RPMI7951 (cell line): ENCODE measurements around the gene MTTP. TPM values are rescaled to one million over a fixed set of nuclear protein-coding genes. Genes with fewer than 3 reads are reported as not detected.

Experiments used
- DNase-seq: peaks from one replicate; pipeline ENCODE4 v3.0.0-alpha.2; 2012; ENCODE audit warnings: low read depth
- total RNA-seq: library from RNA; depleted of rRNA; stranded (reverse); fragments of >200 nt; shearing (Covaris generic); gene quantifications from 2 replicates; pipeline ENCODE4 v1.2.3, GENCODE V29; 2014

MTTP gene
- total RNA-seq, 1 experiment from 2014 or later = under 0.01 TPM

DNA sequence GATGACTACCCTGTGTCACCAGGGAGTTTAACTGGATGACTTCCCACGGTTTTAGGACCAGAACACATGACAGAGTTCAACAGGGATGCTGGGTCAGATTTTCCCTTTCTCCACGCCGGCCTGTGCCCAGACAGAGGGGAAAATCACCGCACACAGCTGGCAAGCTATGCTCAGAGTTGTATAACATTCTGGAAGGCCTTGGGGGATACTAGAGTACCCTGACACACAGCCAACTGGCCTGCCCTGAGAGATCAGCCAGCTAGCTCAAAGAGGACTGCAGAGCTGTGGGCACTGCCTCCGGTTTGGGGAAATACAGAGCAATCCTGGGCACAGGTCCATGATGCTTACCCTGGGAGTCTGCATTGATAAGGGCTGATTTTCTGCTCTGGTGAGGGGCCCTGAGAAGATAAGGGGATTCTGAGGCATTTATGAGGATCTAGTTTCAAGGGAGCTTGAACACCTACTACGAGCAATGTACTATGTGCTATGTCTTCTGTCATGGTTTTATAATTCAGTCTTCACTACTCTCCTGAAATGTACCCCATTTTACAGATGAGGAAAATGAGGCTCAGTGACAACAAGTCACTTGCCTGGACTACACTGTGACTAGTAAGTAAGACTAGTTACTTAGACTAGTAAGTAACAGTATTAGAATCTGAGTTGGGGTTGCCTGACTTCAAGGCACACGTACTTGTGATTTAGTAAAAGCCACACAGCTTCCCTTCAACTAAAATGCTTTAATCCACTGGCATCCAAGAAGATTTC, 68.3 kb downstream of the MTTP start:
- DNase-seq = peak; percentile 77

DNA sequence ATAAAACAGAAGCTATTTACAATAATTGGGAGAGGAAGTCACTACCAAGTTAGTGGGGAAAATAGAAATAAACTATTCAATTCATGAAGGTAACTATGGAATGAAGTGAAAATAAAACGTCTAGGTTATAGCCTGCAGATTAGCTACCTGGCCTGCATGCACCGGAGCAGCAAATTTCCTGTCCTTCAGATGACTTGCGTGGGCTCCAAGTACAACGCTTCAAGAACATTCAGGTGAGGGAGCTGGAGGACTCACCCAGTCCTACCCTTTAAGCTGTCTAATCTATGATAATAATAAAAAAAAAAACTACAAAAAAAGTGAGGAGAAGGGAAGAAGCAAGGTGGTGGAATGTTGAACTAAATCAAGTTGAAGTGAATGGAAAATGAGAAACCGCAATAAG, 69.8 kb downstream of the MTTP start:
- no peak for DNase-seq

DNA sequence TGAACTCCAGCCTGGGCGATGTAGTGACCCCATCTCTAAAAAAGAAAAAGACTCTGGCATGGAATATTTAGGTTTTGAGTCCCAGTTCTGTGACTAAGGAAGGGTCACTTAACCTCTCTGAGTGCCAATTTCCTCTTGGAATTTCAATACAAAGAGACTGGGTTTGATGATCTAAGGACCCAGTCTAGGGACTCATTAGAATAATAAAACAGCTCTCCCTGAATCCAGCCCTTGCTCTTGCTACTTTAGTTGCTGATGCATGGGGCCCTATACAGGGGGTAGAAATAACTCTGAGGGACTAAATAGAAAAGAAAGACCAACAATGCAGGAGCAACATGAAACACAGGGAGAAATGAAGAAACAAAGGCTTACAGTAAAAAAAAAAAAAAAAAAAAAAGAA, 70.4 kb downstream of the MTTP start:
- no peak for DNase-seq

DNA sequence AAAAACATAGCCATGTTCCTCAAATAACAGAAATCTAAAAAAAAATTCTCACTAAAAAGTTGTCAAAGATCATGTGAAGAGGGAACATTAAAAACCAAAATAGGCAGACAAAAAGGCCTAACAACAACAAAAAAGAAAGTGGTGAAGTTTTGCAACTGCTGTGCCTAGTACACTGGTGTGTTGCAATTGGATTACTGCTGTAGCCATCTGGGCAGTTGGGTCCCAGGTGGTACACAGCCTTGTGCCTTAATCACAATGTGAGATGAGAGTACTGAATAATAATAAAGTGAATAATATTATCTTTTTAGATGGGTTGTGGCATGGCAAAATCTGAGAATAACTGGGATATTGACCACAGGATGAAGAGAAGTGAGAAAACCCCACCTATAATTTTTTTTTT, 71.0 kb downstream of the MTTP start:
- no peak for DNase-seq

DNA sequence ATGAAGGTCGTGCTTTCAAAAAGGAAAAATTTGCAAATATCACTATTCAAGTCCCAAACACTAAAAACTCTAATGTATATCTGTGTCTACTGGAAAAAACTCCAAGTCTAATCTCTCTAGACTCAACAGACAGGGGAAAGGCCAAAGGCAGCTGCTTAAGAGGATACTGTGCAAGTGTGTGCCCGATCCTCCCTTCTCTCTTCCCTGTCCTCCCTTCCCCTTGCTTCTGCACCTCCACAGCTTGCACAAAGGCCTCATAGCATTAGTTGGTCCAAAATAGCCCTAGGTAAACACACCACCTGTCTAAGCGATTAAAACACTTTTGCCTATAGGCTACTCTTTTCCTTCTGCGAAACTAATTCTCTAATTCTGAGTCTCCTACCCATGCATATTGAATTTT, 72.4 kb downstream of the MTTP start:
- DNase-seq = no peak

DNA sequence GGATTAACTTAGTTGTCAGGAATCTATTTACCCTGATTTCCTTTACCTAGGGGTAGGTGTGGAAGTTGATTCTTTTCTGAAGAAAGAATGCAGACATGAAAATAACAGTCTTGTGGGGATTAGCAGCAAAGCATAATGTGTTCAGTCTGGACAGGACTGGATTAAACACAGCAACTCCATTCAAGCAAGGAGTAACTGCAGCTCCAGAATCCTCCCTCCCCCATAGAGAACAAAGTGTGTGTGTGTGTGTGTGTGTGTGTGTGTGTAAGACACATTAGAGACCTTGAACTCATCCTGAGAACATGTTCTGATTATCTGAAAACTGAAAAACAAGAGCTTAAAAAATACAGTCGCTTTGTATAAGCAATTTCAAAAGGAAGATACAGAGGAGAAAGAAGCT, 73.7 kb downstream of the MTTP start:
- DNase-seq = no peak

DNA sequence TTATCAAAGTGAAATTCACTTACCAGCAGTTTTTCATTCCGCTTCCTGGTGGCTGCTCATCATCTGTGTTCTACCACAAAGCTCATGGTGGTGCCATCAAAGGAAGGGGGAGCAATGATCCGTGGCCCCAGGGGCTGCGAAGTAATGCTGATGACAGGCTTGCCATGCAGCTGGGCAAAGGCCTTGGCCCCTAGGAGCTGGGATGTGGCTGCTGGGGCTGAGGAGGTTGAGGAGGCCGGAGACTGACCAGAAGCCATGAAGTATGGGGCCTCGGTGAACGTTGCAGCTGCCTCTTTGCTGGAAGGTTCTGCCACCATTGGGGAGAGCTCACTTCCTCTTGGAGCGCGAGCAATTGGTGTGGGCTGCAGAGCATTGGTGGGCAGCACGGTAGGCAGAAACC, 74.6 kb downstream of the MTTP start:
- no peak for DNase-seq

DNA sequence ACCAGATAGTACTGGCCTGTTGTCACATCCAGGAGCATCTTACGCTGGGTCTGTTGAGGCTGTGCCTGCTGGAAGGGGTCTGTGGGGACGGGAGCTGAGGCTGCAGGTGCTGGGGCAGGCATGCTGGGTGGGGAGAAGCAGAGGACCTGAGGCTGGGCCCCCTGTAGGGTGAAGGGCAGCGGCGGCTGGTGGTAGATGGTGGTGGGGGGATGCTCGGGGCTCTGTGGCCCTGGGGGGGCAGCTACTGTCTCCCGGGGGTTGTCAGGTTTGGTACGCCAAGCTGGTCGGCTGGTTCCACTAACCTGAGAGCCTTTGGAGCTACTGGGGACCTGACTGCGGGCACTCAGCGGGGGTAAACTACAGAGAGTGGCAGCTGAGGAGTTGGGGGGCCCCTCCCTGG, 75.2 kb downstream of the MTTP start:
- no peak for DNase-seq

DNA sequence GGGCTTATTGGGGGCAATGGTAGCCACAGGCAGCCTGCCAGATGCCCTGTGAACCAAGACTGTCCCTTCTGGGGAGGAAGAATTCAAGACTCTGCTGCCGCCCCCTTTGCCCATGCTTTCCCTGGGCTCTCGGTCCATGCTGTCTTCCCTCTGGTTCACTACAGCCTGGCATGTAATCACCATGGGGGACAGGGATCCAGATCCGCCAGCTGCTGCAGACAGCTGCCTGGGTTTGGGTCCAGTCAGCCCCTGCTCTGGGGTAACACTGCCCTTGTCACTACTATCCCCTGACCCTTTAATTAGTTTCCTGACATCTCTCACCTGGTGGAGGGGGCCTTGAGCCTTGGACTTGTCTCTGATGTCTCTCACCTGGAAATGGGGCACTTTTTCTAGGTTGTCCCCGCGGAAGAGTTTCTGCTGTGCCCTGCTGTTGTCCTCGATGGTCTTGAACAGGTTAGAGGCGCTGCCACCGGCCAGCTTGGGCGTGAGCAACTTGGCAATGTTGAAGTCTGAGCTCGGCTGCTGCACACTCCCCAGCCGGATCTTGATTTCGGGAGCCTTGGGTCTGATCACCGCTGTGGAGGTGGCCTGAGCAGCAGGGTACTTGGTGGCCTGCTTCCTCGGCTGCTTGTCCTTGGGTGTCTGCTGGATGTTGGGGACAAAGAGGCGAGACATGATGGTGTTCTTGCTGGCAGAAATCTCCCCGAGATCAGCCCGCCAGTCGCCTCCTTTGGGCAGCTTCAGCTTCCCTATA, 76.6 kb downstream of the MTTP start:
- no peak for DNase-seq

DNA sequence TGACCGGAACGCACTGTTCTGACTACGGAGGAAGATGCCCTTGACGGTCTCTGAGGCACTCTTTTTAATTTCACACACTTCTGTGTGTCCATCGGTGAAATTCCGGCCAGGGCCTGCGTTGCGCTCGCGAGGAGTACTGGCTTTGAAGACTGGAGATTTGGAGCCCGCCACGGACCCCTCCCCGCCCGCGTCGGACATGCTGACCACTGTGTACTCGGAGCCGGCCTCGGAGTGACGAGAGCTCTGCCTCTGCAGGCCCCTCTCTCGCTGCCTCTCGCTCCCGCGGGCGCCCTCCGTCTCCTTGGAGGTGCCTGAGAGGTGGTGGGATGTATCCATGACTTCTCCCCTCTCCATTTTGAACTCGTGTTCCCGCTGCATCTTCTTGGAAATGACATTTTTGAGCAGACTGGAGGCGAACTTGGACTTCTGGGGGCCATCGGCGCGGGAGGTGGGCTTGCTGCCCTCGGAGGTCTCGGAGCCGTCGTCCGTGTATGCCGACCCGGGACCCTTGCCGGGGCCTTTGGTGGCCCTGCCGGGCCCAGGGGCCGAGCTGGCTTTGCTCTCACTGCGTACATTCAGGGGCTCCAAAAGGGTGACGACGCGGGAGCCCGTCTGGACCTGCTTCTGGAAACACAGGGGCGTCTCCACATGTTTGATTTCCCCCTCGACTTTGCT, 77.3 kb downstream of the MTTP start:
- no peak for DNase-seq

DNA sequence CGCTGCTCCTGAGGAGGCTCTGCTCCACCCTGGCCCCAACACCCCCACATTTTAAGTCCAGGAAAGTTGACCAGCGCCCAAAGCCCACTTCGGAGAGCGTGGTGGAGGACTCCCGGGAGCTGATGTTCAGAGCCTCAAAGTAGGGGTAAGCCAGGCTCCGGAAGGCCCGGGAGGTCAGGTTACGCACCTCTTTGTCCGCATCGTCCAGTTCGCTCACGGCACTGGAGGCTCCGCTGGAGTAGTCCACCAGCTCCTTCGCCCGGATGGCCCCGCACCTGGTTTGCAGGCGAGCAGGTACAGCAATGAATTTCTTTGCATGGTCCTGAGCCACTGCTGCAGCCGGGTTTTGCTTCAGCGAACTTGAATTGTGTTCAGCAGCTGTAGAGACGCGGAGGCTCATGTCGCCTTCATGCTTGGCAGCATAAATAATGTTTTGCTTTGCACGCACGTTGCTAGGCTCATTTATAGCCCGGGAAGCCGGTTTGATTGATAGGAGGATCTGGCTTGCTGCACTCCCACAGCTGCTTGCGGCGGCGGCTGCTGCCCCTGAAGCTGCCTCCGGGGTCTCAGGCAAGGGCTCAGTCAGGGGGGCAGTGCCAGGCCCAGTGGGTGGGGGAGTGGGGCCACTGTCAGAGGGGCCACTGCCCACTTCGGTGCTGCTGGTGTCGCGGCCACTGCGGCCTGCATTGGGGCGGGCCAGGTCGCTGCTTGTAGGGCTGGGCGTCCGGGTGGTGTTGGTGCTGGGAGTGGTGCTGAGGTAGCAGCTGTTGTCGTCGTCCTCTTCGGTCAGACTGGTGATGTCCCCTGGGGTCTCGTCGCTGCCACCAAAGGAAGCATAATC, 78.2 kb downstream of the MTTP start:
- no peak for DNase-seq

DNA sequence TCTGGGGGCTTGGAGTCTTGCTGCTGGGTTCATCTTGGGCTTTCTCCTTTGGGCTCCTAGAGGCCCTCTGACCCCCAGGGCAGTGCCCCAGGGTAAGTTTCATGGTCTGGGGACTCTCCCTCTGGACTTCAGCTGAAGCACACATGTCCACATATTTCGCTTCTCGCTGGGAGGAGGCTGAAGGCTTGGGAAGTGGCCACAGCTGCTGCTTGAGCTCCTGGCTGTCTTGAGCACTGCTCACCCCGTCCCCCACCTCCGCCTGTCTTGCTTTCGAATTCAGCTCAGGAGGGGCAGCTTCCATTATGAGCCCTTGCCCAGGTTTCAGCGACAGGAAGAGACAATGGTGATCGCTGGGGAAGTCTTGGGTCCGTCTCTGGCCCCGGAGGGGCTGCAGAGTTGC, 79.3 kb downstream of the MTTP start:
- no peak for DNase-seq

DNA sequence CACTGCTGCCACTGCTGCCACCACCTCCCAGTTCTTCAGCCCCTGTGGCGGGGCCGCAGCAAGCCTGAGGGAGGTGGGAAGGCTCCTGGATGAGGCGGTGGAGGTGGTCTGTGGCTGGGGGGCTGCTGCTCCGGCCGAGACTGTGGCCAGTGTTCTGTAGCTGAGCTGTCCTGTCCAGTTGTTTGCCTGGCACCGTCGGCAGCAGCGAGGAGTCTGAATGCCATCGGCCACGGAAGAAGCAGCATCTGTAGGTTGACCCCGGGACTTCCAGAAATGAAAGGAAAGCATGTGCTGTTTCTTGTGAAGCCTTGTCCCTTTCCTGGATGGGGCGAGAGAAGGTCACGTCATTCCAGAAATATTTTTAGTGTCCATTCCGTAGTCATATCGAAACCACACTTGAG, 79.7 kb downstream of the MTTP start:
- peak; percentile 94 for DNase-seq

DNA sequence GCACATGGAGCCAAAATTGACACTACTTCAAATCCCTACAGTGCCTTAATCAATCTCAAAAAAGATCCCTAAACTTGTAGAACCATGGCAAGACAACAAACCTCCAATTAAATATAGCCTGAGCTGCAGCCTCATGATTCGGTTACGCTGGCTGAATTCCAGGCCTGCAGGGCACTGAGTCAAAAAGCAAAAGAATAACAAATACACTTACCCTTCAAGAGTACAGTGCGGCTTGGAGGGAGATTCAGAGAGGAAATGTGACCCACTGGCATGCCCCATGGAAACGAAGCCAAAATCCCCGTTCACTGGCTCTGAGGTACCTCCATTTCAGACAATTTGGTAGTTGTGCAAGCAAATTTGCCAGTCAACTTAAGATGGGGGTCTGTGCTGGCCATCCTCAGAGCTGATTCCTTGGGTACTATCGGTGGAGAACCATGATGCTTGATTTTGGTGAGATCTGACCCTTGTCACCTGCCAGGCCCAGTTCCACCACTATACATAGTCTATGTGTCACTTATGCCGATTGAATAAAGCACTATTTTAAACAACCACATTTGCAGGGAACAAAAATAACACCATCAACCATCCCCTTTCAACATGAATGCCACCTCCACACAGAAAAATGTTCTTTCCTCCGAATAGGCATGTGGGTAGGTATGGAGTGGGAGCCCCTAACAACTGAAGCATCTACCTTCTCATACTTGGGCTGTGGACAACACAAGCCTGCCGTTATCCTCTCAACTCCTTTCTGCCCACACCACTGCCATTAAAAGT, 80.9 kb downstream of the MTTP start:
- DNase-seq = peak; percentile 95

DNA sequence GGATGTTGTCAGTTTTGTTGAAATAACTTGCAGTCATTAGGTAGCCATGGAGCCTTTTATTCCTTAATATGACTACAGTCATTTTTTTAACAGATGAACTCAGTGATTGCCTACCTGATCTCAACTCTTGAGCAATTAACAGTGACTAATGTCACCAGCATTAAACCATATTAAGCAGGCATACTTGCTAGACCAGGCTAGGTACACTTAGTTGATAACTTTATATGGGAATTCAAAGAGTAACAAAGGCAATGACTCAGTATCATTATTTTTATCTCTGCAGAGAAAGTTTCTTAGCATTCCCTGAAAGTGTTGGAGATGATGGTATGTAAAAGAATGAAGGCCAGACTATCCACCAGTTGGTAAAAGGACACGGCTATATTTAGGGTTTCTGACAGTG, 83.2 kb downstream of the MTTP start, which contains the start of gene C4orf54:
TSS of gene C4orf54 (minus strand) at position 31 of the 400 bp plus-strand sequence. CDS start 3,180 bp downstream, outside the sequence.
- DNase-seq = no peak

DNA sequence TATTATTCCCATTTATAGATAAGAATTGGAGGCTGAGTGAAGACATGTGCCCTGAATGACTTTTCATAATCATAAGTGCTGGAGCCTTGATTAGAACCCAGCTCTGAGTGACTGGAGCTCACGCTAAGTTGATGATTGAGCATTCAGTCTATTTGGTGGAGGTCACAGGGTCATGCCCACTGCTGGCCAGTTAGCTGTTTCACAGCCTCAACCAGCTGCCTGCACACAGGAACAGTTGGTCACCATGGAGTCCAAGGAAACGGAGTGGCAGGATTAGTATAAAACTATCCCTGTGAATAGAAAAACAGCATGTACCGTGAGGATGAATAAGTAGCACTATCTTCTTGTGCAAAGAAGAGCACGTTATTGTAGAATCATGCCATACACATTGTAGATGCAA, 84.0 kb downstream of the MTTP start:
- DNase-seq = no peak

DNA sequence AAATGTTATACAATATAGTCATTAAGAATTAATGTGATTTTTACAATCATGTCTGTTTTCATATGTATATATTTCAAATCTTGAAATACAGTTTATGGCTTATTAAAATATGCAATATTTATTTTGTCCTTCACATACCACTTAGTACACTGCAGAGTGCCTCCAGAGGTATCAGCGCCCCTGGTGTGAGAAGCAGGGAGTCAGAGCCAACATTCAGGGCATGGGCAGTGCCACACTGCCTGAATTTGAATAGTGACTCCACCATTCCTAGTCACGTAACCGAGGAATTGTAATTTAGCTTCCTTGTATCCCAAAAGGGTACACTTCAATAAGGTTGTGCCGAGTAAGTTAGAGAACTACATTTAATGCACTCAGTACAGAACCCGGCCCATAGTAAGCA, 87.3 kb downstream of the MTTP start:
- DNase-seq = no peak

DNA sequence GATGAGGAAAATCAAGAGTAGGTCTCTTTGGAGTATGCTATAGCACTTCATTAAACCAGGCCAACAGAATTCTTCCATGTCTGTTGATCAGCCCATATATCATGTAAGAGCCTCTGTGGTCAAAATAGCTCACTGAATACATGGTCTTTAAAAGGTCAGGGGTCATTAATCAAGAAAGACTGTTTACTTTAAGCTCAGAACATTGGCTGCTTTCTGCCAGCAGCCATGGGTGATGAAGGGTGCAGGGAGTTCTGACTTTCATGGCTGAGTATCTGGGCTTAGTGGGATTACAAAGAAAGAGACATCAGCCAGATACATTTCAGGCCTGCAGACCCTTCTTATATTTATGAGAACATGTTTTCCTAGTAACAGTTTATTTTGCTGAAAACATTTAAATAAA, 90.1 kb downstream of the MTTP start:
- no peak for DNase-seq

DNA sequence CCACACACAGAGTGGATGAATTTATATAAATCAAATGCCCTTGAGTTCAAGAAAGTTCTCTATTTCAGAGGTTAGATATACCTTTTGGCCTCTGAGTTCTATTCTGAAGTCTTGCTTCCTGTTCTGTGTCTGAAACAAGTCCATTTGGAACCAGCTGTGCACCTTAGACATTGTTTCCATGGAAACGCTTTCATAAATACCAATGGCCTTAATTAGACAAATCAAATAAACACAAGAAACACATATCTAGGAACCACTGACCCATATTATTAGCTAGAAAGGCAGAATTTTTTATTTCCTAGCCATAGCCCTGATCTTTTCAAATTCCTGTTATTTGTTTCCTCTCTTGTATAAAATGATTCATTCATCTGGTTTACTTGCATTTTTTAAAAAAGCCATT, 91.4 kb downstream of the MTTP start:
- DNase-seq = no peak

DNA sequence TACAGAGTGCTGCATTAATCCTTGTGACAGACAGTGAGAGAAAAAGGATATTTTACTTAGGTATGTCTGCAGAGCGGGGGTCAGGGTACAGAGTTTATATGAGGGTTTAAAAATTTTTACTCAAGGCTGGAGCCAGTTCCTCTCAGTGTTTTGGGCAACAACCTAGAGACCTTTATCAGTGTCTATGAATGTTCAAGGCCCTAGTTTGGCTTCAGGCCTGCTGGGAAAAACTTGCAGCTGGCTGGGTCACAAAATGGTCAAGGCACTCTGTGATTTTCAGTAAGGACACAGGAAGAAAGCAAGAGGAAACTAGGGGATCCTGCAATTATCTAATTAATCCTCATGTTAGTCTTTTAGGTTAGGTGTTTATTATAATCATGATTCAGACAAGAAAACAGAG, 93.8 kb downstream of the MTTP start:
- DNase-seq = no peak

DNA sequence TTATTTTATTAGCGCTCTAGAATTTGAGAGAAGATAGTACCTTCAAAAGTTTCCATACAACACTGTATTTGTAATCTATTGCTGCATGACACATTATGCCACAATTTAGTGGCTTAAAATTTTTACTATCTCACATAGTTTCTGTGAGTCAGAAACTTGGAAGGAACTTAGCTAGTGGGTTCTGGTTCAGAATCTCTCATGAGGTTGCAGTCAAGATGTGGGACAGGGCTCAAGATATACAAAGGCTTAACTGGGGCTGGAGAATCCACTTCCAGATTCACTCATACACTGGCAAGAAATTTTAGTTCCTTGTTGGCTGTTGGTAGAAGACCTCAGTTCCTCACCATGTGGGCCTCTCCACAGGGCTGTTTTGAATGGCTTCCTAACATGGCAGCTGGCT, 94.5 kb downstream of the MTTP start:
- no peak for DNase-seq
